GM11168 (cell line): ENCODE results near the gene SOX15.

Experiments used
- in situ Hi-C: fragments of 300-500 bp; cut with MboI; formaldehyde crosslinking; loops from one replicate; pipeline ENCODE4 v1.12.0; 2022; ENCODE audit warnings: low sequenced_read_pairs; ENCODE audit not compliant: unreplicated experiment

The SOX15 gene

DNA sequence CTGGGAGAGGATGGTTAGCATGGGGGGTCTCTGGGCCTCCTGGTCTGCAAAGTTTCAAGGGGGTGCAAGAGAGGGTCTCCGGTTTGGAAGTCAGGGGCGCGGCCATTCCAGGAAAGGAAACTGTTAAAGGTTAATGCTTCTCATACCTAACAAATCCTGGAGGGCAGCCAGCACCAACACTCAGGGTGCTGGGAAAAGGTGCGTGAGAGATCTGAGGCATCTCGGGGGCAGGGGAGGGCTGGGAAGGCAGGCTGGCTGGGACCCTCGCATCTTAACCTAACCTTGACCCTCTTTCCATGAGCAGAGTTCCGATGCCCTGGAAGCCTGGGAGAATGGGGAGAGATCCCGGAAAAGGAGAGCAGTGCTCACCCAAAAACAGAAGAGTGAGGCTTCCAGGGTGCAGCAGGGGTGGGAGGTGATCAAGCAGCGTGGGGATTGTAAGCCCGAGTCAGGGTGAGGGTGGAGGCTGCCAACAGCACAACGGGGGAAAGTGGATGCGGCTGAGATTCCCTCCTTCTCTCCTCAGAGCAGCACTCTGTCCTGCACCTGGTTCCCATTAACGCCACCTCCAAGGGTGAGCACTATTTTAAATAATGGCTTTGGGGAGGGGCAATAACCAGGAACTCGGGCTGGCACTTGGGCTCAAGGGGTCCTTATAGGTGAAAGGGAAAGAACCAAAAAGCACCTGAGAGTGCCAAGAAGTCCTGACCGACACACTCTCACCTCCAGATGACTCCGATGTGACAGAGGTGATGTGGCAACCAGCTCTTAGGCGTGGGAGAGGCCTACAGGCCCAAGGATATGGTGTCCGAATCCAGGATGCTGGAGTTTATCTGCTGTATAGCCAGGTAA lies 30.3 kb downstream of the SOX15 start:
- in situ Hi-C loops = no loop called here

DNA sequence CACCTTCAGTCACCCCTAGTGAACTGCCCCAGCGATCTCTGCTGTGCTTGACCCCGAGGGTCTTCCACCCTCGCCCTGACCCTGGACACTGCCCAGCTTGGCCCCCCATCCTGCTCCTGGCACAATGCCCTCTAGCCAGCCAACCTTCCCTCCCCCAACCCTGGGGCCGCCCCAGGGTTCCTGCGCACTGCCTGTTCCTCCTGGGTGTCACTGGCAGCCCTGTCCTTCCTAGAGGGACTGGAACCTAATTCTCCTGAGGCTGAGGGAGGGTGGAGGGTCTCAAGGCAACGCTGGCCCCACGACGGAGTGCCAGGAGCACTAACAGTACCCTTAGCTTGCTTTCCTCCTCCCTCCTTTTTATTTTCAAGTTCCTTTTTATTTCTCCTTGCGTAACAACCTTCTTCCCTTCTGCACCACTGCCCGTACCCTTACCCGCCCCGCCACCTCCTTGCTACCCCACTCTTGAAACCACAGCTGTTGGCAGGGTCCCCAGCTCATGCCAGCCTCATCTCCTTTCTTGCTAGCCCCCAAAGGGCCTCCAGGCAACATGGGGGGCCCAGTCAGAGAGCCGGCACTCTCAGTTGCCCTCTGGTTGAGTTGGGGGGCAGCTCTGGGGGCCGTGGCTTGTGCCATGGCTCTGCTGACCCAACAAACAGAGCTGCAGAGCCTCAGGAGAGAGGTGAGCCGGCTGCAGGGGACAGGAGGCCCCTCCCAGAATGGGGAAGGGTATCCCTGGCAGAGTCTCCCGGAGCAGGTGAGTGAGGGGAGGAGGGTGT lies 31.2 kb downstream of the SOX15 start, which contains the start of gene TNFSF13:
Gene TNFSF13 (plus strand): TSS at position 207 of the 776 bp plus-strand sequence. CDS start 290 bp downstream, at position 497.
- in situ Hi-C loops = no loop called here

DNA sequence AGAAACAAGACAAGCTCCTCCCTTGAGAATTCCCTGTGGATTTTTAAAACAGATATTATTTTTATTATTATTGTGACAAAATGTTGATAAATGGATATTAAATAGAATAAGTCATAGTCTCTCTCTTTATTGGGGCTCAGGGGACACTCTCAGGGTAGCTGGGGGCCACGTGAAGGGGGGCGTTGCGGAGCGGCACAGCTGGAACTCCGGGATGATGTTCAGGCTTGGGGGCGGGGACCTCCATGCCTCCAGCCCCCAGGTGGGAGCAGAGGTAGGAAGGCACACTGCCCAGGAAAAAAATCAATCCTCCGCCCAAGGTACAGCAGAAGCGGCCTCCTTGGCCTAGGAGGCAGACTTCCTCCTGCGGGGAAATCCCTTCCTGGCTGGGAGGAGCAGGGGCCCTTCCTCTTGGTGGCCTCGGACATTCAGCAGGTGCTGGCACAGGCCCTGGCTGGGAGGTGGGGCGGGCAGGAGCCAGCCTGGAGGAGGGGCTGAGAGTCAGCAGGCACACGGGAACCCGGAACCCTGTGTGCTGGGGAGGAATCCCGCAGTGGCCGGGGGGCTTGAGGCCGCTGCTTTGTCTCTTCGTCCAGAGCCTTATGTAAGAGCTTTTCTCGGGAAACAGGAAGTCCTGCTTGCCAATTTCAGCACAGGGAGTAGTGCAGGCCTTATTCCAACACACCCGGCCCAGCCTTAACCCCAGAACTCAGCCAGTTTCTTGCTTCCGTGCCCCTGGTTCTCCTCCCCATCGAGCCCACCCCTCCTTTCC lies 31.9 kb downstream of the SOX15 start:
- in situ Hi-C loops = no loop called here

DNA sequence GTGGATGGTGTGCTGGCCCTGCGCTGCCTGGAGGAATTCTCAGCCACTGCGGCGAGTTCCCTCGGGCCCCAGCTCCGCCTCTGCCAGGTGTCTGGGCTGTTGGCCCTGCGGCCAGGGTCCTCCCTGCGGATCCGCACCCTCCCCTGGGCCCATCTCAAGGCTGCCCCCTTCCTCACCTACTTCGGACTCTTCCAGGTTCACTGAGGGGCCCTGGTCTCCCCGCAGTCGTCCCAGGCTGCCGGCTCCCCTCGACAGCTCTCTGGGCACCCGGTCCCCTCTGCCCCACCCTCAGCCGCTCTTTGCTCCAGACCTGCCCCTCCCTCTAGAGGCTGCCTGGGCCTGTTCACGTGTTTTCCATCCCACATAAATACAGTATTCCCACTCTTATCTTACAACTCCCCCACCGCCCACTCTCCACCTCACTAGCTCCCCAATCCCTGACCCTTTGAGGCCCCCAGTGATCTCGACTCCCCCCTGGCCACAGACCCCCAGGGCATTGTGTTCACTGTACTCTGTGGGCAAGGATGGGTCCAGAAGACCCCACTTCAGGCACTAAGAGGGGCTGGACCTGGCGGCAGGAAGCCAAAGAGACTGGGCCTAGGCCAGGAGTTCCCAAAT lies 32.6 kb downstream of the SOX15 start:
- in situ Hi-C loops = no loop called here

DNA sequence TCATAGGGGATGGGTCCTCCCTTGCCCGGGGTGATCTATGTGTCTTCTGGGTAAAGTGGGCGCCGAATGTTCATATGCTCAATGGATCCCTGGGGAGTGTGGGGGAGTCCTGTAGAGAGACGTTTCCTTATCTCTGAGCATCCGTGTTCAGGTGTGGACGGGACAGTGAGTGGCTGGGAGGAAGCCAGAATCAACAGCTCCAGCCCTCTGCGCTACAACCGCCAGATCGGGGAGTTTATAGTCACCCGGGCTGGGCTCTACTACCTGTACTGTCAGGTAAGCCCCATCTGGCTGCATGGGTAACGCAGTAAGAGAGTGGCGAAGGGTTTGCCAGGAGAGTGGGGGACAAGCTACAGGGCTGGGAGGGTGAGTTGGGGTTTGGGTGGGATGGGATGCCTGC lies 33.3 kb downstream of the SOX15 start:
- in situ Hi-C loops = no loop called here

DNA sequence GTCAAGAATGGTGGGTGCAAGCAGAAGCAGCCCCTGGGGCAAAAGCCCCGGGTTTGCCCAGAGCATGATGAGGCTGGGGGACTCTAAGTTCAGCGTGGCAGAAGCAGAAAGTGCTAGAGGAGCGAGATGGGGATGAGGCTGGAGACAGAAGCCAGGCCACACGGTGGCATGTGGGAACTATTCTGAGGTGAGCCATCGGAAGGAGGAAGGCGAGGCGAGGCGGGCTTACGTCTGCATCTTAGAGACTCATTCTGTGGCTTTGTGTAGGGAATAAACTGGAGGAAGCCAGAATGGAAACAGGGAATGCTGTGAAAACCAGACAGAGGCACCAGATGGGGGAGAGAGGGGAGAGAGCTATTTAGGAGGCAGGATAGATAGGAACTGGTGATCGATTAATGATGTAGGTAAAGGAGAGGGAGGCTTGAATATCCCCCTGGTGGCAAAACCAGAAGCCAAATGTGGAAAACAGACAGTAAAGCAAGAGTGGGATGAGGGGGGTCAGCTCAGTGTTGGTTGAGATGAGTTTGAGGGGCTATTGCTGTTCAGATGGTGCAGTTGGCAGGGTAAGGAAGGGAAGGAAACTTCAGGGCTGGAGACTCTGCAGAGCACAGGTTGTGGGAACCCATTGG lies 34.5 kb downstream of the SOX15 start:
- in situ Hi-C loops = no loop called here

- in situ Hi-C loops = no loop called here
Measured at GRCh38 chr17:7553356-7553755, 36.5 kb downstream of the SOX15 start.

- in situ Hi-C loops = no loop called here
Measured at GRCh38 chr17:7552621-7553051, 37.3 kb downstream of the SOX15 start.

- in situ Hi-C loops = no loop called here
Measured at GRCh38 chr17:7551396-7551795, 38.5 kb downstream of the SOX15 start.

DNA sequence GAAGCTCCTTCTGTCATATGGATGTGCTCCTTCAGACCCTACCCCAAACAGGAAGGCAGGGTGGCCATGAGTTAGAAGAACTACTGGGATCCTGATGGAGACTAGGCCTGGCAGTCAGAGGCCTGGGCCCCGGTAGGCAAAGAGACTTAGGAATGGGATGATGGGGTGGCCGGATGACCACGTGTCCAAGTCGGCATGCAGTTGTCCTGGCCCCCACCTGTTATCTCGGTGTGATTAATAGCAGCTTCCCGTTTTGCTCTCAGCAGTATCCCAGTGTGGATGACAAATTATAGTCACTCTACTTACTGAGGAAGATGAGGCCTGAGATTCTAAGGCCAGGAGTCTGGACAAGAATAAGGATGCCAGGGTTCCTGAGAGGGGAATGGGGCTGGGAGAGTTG lies 39.5 kb downstream of the SOX15 start:
- in situ Hi-C loops = no loop called here

DNA sequence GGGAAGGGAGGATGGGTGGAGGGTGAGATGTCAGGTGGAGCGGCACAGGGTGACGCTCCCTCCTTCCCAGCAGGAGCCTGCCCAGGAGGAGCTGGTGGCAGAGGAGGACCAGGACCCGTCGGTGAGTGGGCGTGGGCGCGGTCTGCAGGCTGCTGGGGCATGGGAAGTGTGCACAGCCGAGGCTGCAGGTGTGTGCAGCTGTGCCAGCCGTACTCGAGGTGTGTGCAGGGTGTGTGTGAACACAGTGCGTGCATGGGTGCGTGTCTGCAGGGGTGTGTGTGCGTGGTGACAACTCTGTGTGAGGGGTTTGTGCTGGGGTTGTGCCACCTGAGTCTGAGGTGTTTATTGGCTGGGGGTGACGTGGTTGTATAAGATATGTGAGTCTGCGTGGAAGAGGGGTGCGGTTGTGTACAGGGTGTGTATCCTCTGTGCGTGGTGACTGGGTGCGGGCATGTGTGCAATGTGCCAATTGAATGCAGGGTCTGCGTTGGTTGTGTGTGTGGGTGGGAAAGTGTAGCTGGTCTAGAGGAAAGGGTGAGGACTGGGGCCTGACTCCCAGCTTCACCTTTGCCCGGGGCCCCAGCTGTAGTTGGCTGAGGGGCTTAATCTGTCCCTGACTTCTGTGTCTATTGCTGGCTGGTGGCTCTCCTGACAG lies 40.4 kb downstream of the SOX15 start:
- in situ Hi-C loops = no loop called here

- in situ Hi-C loops = no loop called here
Measured at GRCh38 chr17:7548585-7549400, 41.1 kb downstream of the SOX15 start, which contains the start of gene TNFSF12. Gene TNFSF12, plus strand, starts transcription at chr17:7549058. Its CDS starts 96 bp downstream, at chr17:7549154.

- in situ Hi-C loops = loop anchor here (5.0 kb wide), 1 partner anchor 38 kb away; no protein-coding TSS in a partner anchor
Measured at GRCh38 chr17:7544911-7545310, 45.0 kb downstream of the SOX15 start.

DNA sequence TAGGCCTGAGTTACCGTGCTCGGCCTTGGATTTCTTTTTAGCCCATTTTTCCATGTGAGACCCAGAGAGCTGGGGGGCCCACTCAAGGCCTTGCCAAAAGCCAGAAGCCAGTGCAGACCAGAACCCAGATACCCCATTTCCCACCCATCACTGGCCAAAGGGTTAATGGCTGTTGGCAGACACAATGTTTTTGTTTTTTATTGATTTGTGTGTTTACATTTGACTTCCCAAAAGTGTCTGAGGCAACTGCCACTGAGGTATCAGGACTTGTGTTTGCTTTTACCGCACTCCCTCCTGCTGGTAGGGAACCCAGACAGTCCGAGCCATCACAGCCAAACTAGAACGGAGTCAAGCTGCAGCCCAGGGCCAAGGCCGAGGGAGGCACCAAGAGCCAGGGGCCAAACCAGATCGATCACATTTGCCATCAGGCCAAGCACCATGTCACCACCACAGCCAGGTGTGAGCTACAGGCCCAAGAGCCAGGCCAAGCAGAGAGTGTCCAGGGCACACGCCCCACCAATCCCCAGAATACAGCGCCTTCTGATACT lies 48.7 kb downstream of the SOX15 start:
- in situ Hi-C loops = loop anchor here (5.0 kb wide), 1 partner anchor 34 kb away; no protein-coding TSS in a partner anchor

DNA sequence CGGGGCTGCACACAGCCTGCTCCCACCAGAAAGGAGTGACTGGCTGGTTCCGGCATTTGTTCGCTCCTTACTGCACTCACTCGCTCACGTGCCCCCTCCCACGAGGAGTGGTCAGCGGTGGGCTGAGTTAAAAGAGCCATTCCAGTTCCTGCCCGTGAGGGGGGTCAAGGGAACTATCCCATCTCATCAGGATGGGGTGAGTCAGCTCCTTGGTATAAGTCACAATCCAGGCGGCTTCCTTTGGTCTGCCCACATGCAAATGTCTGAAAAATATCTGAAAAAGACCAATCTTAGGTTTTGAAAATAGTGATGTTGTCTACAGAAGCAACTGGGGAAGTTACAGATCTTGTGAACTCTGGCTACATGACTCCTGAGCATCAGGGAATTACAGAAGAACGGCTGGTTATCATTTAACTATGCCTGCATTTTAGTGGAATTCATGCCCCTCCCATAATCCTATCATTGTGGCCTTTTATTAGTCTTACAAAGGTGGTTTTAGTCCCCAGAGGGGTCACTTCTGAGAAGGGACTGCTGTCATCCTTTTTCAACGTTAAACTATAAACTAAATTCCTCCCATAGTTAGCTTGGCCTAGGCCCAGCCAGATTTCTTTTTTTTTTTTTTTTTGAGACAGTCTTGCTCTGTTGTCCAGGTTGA lies 50.9 kb downstream of the SOX15 start:
- in situ Hi-C loops = no loop called here
